ENCODE data around the gene CXCL14.

DNA sequence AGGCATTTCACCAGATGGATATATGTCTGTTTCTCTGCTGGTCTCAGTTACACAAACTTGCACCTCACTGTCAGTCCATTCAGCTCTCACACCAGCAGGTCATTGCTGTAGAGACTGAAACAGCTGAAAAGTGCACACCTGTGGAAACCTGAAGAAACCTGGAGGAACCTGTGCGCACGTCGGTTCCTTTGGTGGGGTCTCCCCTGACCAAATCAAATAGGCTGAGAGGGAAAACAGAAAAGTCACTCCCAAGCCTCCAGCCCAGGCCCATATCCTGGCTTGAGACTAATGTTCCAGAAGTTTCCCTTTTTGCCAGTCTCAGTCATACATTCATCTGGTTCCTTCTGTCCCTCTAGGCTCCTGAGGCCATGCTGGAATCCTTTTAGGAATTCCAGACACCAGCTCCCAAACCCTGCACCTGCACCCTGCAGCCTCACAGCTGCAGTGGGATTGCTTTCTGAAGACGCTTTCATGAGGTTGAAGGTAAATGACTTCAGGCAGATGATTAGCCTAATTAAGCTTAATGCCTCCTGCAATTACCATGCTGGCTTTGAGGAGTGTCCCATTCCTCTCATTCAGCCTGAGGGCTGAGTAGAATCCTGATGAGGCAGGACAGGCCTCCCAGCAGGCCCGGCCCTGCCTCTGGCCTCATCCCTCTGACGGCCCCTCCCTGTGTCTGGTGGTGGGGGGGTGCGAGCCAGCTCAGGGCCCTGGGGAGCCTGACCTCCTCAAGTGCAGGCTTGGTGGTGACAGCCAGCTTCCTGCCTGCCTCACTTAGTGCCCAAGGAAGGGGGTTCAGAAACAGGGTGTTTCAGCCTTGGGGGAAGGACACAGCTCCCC is 24.3 kb upstream of the CXCL14 start:
- TF ChIP-seq POLR2A (IDR thresholded peaks at IDR 0.05; ENCODE audit: low read depth, low read length) (no peak), POLR2AphosphoS5 (IDR thresholded peaks at IDR 0.05; ENCODE audit: low read depth, low read length) (no peak)
